ENCODE data around the gene RNF207.

GRCh38 chr1:6263716-6264115, 57.8 kb downstream of the RNF207 start:
- TF ChIP-seq CTCF (IDR thresholded peaks at IDR 0.05; ENCODE audit: low read depth, low read length) = no peak
- TF ChIP-seq MAX (IDR thresholded peaks at IDR 0.05; ENCODE audit: low read depth, low read length) = no peak
- TF ChIP-seq POLR2A (IDR thresholded peaks at IDR 0.05; ENCODE audit: extremely low read depth, insufficient read length) = no peak
- no peak for TF ChIP-seq MYC (IDR thresholded peaks at IDR 0.05; ENCODE audit: low read depth, low read length)
